Mesothelial cell of epicardium (in vitro differentiated cells): ENCODE measurements around the gene POU2AF3. TPM values are rescaled to one million over a fixed set of nuclear protein-coding genes. Genes with fewer than 3 reads are reported as not detected.

ENCODE experiments used
- DNase-seq, 2 experiments: peaks; one replicate each; pipeline ENCODE4 v3.0.0; 2021; ENCODE audit warnings: low spot score in 2 of 2; ENCODE audit not compliant: unreplicated experiment in 2 of 2
- H3K27ac Mint-ChIP-seq: 2 replicates; pipeline ENCODE4 v1.8.0; 2021; ENCODE audit warnings: mixed read lengths
- H3K27me3 Mint-ChIP-seq: 2 replicates; pipeline ENCODE4 v1.8.0; 2021; ENCODE audit warnings: low read depth, mixed read lengths
- H3K36me3 Mint-ChIP-seq: 2 replicates; pipeline ENCODE4 v1.8.0; 2021; ENCODE audit warnings: mixed read lengths
- H3K4me1 Mint-ChIP-seq: 2 replicates; pipeline ENCODE4 v1.8.0; 2021; ENCODE audit warnings: mixed read lengths
- H3K4me3 Mint-ChIP-seq: 2 replicates; pipeline ENCODE4 v1.8.0; 2021; ENCODE audit warnings: mild to moderate bottlenecking, moderate library complexity, mixed read lengths
- H3K9me3 Mint-ChIP-seq: 2 replicates; pipeline ENCODE4 v1.8.0; 2021; ENCODE audit warnings: mixed read lengths
- CTCF ChIP-seq: fragments of 200-600 bp; sonication (generic); IDR thresholded peaks from one replicate; pipeline ENCODE4 v1.5.0; 2021; ENCODE audit warnings: antibody characterized with exemption; ENCODE audit not compliant: unreplicated experiment
- total RNA-seq: library from RNA; stranded (reverse); gene quantifications from 3 replicates; pipeline ENCODE4 v1.2.1, GENCODE V29; 2021

The POU2AF3 gene
- total RNA-seq, 1 donor from 2014 or later: 3.0 TPM

- Mint-ChIP-seq H3K27me3 (peaks cover 2% of the 10 kb centered on the region), H3K27ac (no peak overlapping the region), H3K9me3 (no peaks in the 10 kb centered on the region), H3K4me1 (peaks cover 22% of the 10 kb centered on the region), H3K4me3 (no peak overlapping the region), H3K36me3 (no peaks in the 10 kb centered on the region)
- TF ChIP-seq CTCF: no peak
- DNase-seq: no peak
Measured at GRCh38 chr11:111325259-111325658, 26.9 kb downstream of the POU2AF3 start.

GRCh38 chr11:111326824-111327223 is 28.5 kb downstream of the POU2AF3 start:
- no peaks in the 10 kb centered on the region for H3K9me3 Mint-ChIP-seq

GRCh38 chr11:111327908-111328624 is 29.7 kb downstream of the POU2AF3 start:
- no peaks in the 10 kb centered on the region for H3K36me3 Mint-ChIP-seq
- no peak overlapping the region for H3K4me3 Mint-ChIP-seq
- no peaks in the 10 kb centered on the region for H3K9me3 Mint-ChIP-seq
- H3K27ac Mint-ChIP-seq: no peak overlapping the region
- peaks cover 29% of the 10 kb centered on the region for H3K4me1 Mint-ChIP-seq
- no peaks in the 10 kb centered on the region for H3K27me3 Mint-ChIP-seq
- DNase-seq: no peak
- no peak for TF ChIP-seq CTCF

More at GRCh38 chr11:111326824-111327223, 28.5 kb downstream of the POU2AF3 start:
- no peak overlapping the region for H3K4me3 Mint-ChIP-seq
- peaks cover 20% of the 10 kb centered on the region for H3K4me1 Mint-ChIP-seq
- no peaks in the 10 kb centered on the region for H3K27me3 Mint-ChIP-seq
- no peak for DNase-seq
- no peaks in the 10 kb centered on the region for H3K36me3 Mint-ChIP-seq
- no peak for TF ChIP-seq CTCF
- no peak overlapping the region for H3K27ac Mint-ChIP-seq

- no peaks in the 10 kb centered on the region for H3K27me3 Mint-ChIP-seq
Measured at GRCh38 chr11:111329306-111330204, 31.2 kb downstream of the POU2AF3 start.

More at GRCh38 chr11:111329306-111330204, 31.2 kb downstream of the POU2AF3 start:
- Mint-ChIP-seq H3K27ac (no peak overlapping the region), H3K4me1 (peaks cover 30% of the 10 kb centered on the region), H3K9me3 (no peaks in the 10 kb centered on the region), H3K4me3 (no peak overlapping the region), H3K36me3 (no peaks in the 10 kb centered on the region)
- no peak for DNase-seq
- no peak for TF ChIP-seq CTCF
